ENCODE results near the gene EHF.

GRCh38 chr11:34614344-34615104, 6.4 kb upstream of the EHF start:
- TF ChIP-seq GATA2 (IDR thresholded peaks at IDR 0.05; ENCODE audit: low read depth, low read length): no peak
- TF ChIP-seq GATA3 (IDR thresholded peaks at IDR 0.05; ENCODE audit: low read depth, low read length): no peak
